ENCODE measurements around the gene CILP2.

Gene CILP2

GRCh38 chr19:19571071-19571786, 33.2 kb downstream of the CILP2 start:
- no peak for DNase-seq

GRCh38 chr19:19575411-19575810, 37.3 kb downstream of the CILP2 start:
- no peak for DNase-seq

- DNase-seq: no peak
Observed at GRCh38 chr19:19578252-19578651, 40.2 kb downstream of the CILP2 start.

GRCh38 chr19:19579533-19580361, 41.7 kb downstream of the CILP2 start:
- DNase-seq: no peak

- DNase-seq: no peak
Observed at GRCh38 chr19:19580418-19580817, 42.4 kb downstream of the CILP2 start.

GRCh38 chr19:19581391-19581790, 43.3 kb downstream of the CILP2 start:
- no peak for DNase-seq

GRCh38 chr19:19582471-19582870, 44.4 kb downstream of the CILP2 start:
- no peak for DNase-seq

- no peak for DNase-seq
Observed at GRCh38 chr19:19584356-19584755, 46.3 kb downstream of the CILP2 start.

GRCh38 chr19:19587771-19588170, 49.7 kb downstream of the CILP2 start:
- no peak for DNase-seq

GRCh38 chr19:19588546-19588945, 50.5 kb downstream of the CILP2 start:
- DNase-seq: no peak

GRCh38 chr19:19591133-19591825, 53.2 kb downstream of the CILP2 start:
- DNase-seq: peak; percentile 54

- no peak for DNase-seq
Observed at GRCh38 chr19:19592690-19593089, 54.6 kb downstream of the CILP2 start.

- DNase-seq: no peak
Observed at GRCh38 chr19:19594381-19594780, 56.3 kb downstream of the CILP2 start.

- no peak for DNase-seq
Observed at GRCh38 chr19:19595171-19595701, 57.2 kb downstream of the CILP2 start.
